NOMO-1 treated with DMSO at 0.1 percent for 48 hours (cell line): ENCODE results near the gene HSPA1L.
A peak's percentile ranks its signal among the peaks of the same experiment; 100 is the strongest.
"Not testable (repeated sequence)": the region's sequence is repeated elsewhere in the genome, so short reads cannot be mapped to it uniquely, and the experiment has no call there.

Experiments used
- DNase-seq: peaks from one replicate; lab custom pipeline; 2025; ENCODE audit not compliant: unreplicated experiment; lab: John Stamatoyannopoulos, UW

The HSPA1L gene

GRCh38 chr6:31815025-31815838 is at the start of gene HSPA1L, which contains the start of gene HSPA1A:
HSPA1L (minus strand) TSS chr6:31815283; CDS start chr6:31811972, 3,311 bp downstream.
HSPA1A (plus strand) TSS chr6:31815543; CDS start chr6:31815757, 214 bp downstream.
- peak; percentile 65 for DNase-seq

DNA sequence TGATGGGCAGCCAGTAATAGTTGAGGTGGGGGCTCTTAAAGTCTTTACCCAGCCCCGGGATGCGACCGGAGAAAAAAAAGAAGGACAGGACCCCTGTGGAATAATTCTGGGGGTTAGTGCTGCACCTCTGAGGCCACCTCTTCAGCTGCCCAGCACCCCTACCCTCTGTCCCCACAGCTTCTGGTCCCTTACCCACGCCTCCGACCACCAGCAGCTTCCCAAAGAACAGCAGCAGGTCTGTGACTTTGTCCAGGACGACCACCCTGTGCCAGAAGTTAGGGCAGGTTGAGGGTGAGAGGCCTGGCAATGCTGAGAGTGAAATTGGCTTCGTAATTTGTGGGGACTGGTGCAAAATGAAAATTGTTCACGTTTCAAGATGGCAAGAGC is 49.7 kb upstream of the HSPA1L start:
- DNase-seq: no peak

GRCh38 chr6:31864123-31864562 is 49.1 kb upstream of the HSPA1L start:
- not testable (repeated sequence) for DNase-seq

GRCh38 chr6:31862344-31863235 is 47.5 kb upstream of the HSPA1L start, which contains the start of gene NEU1:
NEU1 (minus strand) TSS chr6:31862821; CDS start chr6:31862776, 45 bp downstream.
- peak; percentile 100 for DNase-seq

DNA sequence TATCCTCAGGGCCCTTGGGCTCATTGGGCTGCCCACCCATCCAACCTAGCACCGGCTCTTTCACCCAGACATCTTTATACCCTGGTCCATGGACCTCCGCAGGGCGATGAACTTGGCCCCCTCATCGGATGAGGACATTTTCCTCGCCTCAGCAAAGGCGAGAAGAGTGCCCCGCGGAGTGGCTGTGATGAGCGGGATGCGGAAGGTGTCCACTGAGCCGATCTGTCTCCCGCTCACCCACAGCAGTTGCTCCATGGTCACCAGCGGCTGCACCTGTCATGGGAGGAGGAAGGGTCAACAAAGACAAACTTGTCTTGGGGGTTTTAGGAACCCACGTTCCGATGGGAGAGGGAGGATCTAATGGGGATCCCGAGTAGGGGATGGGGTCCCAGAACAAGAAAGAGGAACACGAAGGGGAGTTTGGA is 46.8 kb upstream of the HSPA1L start:
- no peak for DNase-seq

DNA sequence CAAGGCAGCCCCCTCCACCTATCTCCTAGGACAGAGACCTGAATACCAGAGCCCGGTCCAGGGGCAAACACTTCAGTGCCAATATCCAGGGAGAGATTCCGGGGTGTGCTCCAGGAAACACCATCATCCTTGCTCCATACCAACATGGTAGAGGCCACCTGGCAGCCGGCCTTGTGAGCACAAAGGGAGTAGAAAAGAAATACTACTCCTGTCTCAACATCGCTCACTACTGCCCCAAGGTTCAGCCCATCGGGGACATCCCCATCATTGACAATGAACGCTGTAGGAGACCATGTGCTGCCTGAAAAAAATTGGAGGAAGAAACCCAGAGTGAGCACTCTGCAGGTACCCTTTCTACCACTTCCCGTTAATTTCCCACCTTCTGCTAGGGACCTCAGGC is 46.1 kb upstream of the HSPA1L start:
- no peak for DNase-seq

- DNase-seq: no peak
Measured at GRCh38 chr6:31860349-31860748, 45.3 kb upstream of the HSPA1L start.

DNA sequence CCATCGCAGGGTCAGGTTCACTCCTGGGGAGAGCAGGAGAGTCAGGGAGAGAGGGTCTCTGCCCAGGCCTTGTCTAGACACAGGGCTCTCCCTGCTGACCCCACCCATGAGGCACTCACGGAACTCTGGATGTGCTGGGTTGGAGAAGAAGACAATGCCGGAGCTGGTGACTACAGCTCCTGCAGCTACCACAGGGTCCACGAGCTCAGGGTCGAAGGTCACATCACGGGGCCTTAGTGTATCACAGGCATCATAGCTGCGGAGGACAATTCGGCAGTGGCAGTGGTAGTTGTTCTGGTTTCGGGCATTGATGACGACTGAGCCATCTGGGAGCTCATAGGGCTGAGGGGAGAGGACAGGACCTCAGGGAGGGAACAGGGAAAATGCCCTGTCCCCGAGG is 44.8 kb upstream of the HSPA1L start:
- DNase-seq: no peak

DNA sequence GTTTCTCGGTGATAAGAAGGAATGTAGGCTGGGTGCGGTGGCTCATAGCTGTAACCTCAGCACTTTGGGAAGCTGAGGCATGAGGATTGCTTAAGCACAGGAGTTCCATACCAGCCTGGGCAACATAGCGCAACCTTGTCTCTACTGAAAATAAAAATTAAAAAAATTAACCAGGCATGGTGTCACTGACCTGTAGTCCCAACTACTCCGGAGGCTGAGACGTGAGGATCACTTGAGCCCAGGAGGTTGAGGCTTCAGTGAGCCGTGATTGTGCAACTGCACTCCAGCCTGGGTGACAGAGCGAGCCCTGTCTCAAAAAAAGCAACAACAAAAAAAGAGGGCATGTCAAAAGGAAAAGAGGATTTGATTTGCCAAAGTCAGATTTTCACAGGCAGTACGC is 43.6 kb upstream of the HSPA1L start:
- DNase-seq: no peak

DNA sequence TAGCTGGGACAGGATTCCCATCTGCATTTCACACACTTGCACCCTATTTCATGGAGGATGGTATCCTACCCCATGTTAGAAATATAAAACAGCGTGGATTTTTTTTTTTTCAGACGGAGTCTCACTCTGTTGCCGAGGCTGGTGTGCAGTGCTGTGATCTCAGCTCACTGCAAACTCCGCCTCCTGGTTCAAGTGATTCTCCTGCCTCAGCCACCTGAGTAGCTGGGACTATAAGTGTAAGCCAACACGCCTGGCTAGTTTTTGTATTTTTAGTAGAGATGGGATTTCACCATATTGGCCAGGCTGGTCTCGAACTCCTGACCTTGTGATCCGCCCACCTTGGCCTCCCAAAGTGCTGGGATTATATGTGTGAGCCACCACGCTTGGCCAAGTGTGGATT is 42.7 kb upstream of the HSPA1L start:
- DNase-seq: not testable (repeated sequence)

DNA sequence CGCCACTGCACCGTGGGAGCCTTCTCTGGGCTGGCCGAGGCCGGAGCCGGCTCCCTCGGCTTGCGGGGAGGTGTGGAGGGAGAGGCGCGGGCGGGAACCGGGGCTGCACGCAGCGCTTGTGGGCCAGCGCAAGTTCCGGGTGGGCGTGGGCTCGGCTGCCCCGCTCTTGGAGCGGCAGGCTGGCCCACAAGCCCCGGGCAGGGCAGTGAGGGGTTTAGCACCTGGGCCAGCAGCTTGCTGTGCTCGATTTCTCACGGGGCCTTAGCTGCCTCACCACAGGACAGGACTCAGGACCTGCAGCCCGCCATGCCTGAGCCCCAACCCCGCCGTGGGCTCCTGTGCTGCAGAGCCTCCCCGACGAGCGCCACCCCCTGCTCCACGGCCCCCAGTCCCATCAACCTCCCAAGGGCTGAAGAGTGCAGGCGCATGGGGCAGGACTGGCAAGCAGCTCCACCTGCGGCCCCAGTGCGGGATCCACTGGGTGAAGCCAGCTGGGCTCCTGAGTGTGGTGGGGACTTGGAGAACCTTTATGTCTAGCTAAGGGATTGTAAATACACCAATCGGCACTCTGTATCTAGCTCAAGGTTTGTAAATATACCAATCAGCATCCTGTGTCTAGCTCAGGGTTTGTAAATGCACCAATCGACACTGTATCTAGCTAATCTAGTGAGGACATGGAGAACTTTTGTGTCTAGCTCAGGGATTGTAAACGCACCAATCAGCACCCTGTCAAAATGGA is 37.1 kb upstream of the HSPA1L start:
- DNase-seq: not testable (repeated sequence)

DNA sequence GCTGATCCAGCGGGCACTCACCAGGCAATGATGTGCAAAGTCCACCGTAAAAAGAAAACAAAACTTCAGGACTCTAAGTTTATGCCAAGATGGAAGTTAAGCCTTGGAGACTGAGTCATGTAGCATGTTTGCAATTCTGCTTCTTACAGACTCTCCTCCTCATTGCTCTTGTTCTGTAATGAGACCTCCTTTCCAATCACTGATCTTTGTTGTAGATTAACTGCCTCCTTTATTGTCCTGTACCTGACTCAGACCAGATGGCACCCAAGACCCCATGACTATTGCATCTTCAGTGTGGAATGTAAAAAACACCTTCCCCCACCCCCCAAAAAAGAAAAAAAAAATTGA is 36.4 kb upstream of the HSPA1L start:
- no peak for DNase-seq

DNA sequence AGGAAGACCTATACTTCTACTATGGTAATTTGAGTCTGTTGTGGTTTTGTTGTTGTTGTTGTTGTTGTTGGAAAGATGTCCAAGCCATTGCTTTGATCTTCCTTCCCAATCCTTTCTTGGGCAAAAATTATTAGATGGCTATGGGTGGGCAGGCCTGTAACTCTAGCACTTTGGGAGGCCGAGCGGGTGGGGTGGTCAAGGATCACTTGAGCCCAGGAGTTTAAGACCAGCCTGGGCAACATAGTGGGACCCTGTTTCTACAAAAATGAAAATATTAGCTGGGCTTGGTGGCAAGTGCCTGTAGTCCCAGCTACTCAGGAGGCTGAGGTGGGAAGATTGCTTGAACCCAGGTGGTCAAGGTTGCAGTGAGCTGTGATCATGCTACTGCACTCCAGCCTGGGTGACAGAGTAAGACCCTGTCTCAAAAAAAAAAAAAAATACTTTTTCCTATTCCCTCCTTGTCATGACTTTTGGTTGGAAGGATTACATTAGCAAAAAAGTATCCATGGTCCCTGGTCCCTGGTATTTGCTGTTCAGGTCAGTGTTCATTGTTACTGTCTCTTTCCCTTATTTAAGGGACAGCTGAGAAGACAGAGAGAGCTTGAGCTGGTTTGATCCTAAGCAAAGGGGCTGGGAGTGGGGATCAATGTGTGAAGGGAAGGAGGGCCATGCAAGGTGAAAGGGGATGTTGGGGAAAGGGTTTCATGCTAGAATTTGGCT is 35.8 kb upstream of the HSPA1L start:
- DNase-seq: no peak

DNA sequence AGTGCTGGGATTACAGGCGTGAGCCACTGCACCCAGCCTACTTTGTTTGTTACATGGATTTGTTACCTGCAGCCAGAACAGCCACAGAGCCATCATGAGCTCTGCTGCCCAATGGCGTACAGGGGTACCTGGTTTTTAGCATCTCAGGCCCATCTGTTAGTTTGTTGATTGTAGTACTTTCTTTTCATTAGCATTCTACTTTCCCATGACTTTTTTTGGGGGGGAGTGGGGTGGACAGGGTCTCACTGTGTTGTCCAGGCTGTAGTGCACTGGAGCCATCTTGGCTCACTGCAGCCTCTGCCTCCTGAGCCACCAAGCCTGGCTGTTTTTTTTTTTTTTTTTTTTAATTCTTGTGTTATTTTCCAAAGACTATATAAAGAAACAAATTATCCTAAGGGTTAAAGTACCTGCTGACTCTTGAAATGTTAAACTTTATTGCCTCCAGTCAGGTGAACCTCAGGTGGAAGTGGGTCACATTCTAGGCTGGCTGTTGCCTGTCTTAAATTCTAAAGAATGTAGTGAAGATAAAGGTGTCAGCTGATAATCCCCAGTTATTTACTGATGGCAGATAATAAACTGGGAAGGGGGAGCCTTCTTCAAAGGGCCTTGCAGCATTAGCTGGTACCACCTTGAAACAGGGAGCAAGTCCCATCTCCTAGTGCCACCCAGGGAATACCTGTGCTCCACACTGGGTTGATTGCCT is 32.3 kb upstream of the HSPA1L start:
- DNase-seq: no peak

- DNase-seq: no peak
Measured at GRCh38 chr6:31844507-31844906, 29.4 kb upstream of the HSPA1L start.

DNA sequence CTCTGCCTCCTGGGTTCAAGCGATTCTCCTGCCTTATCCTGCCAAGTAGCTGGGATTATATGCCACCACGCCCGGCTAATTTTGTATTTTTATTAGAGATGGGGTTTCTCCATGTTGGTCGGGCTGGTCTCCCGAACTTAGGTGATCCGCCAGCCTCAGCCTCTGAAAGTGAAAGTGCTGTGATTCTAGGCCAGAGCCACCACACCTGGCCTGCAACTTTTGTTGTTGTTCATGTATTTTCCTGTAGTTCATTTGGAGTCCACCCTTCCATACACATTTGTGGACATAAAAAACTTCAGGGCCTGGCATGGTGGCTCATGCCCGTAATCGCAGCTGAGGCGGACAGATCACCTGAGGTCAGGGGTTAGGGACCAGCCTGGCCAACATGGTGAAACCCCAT is 27.0 kb upstream of the HSPA1L start:
- DNase-seq: no peak

DNA sequence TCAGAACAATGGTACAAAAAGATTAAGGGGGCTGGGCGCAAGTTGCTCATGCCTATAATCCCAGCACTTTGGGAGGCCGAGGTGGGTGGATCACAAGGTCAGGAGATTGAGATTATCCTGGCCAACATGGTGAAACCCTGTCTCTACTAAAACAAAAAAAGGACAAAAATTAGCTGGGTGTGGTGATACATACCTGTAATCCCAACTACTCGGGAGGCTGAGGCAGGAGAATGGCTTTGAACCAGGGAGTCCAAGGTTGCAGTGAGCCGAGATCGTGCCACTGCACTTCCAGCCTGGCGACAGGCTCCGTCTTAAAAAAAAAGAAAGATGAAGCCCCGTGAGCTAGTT is 24.7 kb upstream of the HSPA1L start:
- DNase-seq: not testable (repeated sequence)

DNA sequence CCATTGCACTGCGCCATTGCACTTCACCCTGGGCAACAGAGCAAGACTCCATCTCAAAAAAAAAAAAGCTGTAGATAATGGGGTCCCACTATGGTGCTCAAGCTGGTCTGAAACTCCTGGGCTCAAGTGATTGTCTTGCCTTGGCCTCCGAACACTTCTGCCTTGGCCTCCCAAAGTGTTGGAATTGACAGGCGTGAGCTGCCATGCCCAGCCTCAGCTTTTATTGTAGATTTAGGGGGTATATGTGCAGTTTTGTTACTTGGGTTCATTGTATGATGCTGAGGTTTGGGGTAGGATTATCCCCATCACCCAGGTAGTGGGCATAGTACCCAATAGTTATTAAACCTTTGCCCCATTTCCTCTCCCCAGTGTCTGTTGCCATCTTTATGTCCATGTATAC is 23.9 kb upstream of the HSPA1L start:
- DNase-seq: no peak

DNA sequence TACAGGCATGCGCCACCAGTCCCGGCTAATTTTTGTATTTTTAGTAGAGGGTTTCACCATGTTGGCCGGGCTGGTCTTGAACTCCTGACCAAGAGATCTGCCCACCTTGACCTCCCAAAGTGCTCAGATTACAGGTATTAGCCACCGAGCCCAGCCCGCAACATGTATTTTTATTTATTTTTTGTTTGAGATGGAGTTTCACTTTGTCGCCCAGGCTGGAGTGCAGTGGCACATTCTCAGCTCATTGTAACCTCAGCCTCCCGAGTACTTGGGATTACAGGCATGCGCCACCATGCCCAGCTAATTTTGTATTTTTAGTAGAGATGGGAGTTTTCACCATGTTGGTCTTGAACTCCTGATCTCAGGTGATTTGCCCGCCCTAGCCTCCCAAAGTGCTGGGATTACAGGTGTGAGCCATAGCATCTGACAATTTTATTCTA is 23.1 kb upstream of the HSPA1L start:
- DNase-seq: not testable (repeated sequence)
